GM20431 (cell line): ENCODE measurements around the gene LIN54.
"Not testable (repeated sequence)": the region's sequence is repeated elsewhere in the genome, so short reads cannot be mapped to it uniquely, and the experiment has no call there.

ENCODE experiments used
- in situ Hi-C: fragments of 300-500 bp; cut with MseI, MboI; formaldehyde crosslinking; loops from one replicate; pipeline ENCODE4 v1.15.0; 2020; ENCODE audit warnings: low sequenced_read_pairs; ENCODE audit not compliant: unreplicated experiment

Gene LIN54

DNA sequence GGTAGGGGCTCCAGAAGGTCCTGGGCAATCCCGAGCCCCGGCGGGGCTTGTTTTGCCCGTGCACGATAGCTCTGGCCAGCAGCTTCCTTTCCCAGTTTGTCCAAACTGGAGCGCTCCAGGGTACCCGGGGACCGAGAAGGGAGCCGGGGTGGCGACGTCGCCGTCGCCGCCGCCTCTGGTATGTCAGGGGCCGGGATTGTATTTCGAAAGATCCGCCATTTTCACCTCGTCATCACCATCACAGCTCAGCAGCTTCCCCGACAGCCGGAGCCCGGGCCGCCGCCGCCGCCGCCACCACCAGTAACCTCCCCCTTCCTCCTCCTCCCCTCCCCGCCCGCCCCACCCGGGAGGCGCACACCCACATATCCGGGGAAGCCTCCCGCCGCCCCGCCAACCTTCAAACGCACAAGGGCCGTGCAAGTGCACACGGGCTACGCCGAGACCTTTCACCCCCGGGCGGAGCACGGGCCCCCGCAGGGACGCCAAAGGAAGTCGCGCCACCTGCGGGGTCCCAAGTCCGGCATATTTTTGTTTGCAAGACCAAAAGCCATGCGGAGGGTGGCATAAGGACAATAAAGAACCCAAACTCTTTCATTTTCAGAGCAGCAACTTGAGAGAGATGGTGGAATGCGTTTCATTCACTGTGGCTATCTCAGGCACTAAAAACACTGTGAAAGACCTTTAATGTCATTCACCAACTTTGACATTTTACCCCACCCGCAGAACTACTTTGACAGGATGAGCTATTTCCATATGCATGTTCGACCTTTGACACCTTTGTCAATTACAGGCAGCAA is at the start of gene LIN54:
TSS of gene LIN54 (minus strand) at position 302 of the 797 bp plus-strand sequence. CDS start 25,979 bp downstream, outside the sequence.
- in situ Hi-C loops = no loop called here

DNA sequence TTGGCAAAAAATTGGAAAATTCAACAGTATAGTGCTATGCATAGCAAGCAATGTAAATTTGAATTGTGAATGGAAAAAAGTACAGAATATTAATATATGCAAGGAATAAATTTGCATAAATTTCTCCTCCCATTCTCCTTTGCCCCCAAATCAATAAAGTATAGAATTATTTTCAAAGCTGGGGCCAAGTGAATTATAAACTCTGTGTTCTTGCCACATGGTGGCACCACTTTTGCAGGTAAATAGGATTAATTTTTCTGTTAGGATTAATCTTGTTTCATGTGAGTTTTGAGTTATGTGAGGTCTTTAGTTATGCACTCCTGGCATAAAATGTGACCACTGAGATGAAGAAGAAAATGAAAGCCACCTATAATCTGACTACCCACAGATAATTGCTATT is 44.3 kb upstream of the LIN54 start:
- in situ Hi-C loops = loop anchor here (10.0 kb wide), 1 partner anchor 220 kb away; no protein-coding TSS in a partner anchor

DNA sequence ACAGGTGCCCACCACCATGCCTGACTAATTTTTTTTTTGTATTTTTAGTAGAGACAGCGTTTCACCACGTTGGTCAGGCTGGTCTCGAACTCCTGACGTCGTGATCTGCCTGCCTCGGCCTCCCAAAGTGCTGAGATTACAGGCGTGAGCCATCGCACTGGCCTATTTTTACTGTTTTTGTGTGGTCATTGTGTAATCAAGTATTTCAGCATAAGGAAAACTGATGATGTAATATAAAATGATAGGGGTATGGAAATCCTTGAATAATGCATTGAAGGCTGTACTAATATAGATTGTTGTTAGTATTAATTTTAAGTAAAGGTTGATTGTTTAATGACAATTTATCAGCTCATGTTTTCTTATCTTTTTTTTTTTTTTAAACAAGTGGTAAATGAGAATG is 38.2 kb upstream of the LIN54 start:
- in situ Hi-C loops = not testable (repeated sequence)

DNA sequence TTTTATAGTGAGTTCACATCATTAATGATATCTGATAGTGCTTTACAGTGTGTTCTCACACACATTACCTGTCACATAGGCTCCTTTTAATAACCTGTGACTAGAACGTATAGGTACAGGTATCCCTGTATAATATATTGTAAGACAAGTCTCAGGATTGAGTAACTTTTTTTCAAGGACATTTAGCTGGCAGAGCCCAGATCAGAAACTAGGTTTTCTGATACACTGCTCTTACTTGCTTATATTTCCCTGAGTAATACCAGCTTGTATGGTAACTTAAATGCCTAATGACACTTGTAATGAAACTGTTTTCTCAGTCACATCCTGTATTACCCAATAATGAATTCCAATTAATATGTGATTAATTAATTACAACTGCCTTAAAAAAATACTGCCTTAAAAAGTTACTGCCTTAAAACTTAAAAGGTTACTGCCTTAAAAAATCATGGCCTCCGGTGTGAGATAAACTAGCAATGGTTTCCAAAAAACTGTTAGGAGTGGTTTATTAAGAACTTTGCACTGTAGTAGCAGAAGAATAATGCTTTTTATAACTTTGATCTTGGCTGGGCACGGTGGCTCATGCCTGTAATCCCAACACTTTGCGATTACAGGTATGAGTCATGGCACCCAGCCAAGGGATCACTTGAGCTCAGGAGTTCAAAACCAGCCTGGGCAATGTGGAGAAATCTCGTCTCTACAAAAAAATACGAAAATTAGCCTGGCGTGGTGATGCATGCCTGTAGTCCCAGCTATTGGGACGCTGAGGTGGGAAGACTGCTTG is 36.3 kb upstream of the LIN54 start:
- in situ Hi-C loops = no loop called here

DNA sequence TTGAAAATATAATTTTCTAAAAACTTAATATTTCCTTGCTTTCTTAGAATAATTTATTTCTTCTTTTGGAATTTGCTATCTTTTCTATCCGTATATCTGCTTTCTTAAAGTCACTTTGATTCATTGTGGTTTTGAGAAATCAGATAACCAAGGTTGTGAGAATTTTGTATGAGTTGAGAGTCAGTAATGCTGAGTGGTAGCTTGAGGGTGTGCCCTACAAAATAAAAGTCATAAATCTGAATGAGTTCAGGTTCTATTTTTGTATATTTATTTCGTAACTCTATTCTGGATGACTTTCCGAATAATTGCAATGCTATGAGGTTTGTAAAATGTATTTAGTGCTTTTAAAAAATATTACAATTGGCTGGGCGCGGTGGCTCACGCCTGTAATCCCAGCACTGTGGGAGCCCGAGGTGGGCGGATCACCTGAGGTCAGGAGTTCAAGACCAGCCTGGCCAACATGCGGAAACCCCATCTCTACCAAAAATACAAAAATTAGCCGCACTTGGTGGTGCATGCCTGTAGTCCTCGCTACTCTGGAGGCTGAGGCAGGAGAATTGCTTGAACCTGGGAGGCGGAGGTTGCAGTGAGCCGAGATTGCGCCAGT is 33.3 kb upstream of the LIN54 start:
- in situ Hi-C loops = no loop called here

DNA sequence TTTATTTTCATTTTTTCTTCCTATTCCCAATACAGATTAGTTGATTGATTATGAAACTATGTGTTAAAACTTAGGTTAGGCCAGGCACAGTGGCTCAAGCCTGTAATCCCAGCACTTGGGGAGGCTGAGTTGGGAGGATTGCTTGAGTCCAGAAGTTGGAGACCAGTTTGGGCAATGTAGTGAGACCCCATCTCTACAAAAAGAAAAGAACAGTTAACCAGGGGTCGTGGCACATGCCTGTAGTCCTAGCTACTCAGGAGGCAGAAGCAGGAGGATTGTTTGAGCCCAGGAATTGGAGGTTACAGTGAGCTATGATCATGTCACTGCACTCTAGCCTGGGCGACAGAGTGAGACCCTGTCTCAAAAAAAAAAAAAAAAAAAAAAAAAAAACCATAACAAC is 32.5 kb upstream of the LIN54 start:
- in situ Hi-C loops = not testable (repeated sequence)

DNA sequence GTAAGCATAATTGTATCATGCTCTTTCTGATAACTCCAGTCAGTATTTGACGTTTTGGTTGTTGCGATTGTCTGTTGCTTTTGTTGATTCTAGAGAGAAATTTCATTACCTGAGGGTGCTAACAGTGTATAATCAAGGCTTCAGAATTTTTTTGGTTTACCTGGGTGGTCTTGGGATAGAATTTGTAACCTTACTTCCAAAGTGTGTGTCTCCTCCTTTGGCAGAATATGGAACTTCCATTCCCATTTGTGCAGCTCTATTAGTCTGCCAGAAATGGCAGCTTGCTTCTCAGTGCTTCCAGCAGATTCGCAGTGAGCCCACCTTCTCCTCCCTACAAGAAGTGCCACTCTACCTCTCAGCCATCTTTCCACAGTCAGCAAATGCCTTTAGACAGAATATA is 29.6 kb upstream of the LIN54 start:
- in situ Hi-C loops = no loop called here

DNA sequence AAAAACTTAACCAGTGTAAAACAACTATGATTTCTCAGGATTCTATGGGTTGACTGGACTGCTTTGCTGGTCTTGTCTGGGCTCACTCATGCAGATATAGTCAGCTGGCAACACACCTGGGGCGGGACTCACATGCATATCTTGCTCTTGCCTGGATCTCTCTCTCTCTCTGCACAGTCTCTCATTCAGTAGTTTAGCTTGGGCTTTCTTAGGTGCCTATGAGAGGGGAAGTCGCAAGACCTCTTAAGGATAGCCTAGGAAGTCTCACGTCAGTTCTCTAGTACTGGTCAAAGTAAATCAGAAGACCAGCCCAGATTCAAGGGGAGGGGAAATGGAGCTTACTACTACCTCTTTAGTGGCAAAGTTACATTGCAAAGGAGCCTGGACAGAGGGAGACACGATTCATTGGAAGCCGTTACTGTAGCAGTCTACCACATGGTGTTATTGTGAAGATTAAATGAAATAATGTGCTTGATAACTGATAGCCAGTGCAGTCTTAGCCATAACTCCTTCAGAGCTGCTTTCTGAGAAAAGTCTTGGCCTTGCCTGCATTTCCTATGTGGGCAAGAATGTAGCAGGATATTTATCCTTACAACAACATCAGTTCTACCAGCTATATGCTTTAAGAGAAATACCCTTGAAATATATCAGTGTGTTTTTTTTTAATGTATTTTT is 26.5 kb upstream of the LIN54 start:
- in situ Hi-C loops = no loop called here

DNA sequence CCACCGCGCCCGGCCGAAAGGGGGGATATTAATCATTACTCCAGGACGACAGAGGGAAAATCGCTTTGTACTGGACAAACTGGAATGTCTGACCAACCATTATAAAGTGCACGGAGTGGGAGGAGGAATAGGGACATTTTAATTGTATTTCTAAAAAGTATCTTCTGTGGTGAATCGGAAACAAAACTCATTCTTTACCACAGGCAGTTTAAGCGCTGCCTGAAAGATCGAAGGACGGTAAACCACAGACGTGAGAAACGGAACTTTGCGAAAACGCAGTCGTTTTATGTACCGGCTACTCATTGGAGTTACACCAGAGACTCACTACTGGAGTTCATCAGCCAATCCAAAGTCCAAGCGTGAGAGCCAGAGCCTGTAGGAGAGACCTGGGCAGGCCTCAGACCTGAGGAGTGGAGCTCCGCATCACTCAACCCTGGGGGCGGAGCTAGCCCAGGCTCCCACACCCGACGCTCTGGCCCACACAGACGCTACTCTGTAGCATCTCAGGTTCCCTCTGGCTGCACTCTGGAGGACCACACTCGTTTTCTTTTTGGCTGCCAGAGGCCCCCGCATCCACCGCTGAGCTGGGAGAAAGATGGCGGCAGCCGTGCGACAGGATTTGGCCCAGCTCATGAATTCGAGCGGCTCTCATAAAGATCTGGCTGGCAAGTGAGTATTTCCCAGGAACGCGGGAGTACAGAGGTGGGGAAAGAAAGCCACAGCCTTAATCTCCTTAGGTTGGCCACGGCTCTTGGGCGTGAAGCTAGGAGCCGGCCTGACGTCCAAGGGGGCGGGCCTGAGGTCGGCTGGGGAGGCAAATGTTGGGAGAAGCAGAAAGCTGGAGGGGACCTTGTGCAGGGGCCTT is 24.2 kb upstream of the LIN54 start, which contains the start of gene COPS4:
TSS of gene COPS4 (plus strand) at position 554 of the 865 bp plus-strand sequence. CDS start at position 596, 42 bp downstream.
- in situ Hi-C loops = no loop called here

DNA sequence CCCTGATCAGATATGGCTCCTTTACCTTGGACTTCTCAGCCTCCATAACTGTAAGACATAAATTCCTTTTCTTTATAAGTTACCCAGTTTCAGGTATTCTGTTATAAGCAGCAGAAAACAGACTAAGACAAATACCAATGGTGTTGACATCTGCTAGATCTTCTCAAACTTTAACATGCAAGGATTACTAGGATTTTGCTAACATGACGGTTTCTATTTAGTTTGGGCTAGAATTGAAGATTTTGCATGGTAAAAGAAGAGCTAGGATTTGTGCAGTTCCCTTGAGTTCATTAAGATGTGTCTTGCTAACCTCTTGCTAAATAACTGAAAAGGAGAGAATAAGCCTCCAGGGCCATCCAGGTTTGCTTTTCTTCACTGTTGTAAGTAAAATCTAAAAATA is 19.1 kb upstream of the LIN54 start:
- in situ Hi-C loops = no loop called here

DNA sequence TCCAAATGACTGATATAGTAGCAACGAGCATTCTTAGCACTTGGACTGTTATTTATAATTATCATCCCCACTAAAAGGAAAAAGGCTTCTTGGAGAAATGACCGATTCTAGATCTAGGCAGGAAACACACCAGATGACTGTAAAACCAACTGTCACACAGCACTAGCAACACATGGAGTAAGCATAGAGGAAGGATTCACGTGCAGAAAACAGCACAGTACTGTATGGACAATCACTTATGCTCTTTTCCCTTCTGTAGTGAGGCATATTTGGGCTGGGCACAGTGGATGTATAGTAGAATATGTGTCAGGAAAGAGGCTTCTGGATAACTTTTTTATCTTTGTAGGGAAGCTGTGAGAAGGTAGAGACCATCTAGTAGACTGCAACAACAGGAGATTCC is 18.4 kb upstream of the LIN54 start:
- in situ Hi-C loops = no loop called here

DNA sequence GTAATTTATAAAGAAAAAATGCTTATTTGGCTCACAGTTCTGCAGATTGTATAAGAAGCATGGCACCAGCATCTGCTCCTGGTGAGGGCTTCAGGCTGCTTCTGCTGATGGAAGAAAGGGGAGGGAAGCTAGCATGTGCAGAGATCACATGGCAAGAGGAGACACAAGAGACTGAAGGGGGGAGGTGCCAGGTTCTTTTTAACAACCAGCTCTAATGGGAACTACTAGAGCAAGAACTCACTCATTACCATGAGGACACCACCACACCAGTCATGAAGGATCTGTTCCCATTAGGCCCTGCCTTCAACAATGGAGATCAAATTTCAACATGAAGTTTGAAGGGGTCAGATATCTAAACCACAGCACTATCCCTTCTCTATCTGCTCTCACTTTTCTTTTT is 14.9 kb upstream of the LIN54 start:
- in situ Hi-C loops = no loop called here

DNA sequence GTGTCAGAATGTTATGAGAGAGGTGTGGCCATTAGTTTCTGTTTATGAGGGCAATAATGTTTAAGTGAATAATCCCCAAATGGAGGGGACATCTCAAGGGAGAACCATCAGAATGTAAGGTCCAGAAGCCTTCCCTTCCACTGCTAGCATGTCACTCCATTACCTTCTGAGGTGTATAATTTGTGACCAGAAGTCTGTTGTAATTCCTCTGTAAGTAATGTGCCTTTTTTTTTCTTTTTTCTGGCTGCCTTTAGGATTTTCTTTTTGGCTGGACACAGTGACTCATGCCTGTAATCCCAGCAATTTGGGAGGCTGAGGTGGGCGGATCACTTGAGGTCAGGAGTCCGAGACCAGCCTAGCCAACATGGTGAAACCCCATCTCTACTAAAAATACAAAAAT is 13.6 kb upstream of the LIN54 start:
- in situ Hi-C loops = no loop called here

DNA sequence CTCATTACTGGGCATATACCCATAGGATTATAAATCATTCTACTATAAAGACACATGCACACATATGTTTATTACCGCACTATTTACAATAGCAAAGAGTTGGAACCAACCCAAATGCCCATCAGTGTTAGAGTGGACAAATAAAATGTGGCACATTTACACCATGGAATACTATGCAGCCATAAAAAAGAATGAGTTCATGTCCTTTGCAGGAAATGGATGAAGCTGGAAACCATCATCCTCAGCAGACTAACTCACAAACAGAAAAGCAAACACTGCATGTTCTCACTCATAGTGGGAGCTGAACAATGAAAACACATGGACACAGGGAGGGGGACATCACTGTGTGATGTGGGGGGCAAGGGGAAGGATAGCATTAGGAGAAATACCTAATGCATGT is 13.0 kb upstream of the LIN54 start:
- in situ Hi-C loops = not testable (repeated sequence)

DNA sequence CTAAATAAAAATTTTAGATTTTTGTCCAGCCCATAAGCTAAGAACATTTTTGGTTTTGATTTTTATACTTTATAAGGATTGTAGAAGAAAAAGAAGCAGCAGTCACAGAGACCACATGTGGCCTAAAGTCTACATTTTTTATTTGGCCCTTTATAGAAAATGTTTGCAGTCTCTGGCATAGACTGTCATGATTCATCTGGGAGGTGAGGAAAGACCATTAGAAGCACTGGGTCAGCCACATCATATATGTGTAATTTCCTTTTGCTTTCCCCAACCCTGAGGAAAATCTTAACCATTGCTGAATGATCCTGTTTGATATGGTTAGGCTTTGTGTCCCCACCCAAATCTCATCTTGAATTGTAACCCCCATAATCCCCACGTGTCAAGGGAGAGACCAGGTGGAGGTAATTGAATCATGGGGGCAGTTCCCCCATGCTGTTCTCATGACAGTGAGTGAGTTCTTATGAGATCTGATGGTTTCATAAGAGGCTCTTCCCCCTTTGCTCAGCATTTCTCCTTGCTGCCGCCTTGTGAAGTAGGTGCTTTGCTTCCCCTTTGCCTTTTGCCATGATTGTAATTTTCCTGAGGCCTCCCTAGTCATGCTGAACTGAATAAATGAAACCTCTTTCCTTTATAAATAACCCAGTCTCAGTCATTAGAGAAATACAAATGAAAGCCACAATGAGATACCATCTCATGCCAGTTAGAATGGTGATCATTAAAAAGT is 12.3 kb upstream of the LIN54 start:
- in situ Hi-C loops = no loop called here

DNA sequence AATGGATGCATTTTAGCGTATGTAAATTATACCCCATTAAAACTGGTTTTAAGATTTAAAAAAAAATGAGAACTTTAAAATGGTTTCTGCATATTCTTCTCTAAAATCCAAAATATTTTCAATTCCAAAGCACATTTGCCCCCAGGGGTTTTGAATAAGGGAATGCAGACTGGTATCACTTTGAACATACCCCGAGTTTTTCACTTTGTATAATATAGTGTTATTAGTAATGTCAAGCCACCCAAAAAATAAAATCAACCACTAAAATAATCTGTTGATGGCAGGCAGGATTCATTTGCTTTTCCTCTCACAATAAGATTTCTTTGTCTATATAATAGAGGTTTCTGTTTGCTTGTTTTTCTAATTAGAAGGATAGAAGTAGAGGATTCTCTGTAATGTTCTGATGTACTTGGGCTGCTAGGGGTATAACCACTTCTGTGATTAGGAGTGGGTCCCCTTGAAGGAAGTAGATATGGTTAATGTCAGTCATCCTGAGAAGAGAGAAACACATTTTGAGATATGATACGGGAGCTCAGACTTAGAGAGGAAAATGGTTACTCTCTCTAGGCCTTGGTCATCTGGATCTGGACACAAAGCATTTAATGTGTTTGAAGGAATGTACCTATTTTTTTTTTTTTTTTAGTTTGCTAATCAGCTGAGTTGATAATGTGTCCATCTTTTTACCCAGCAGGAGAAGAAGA is 9.3 kb upstream of the LIN54 start:
- in situ Hi-C loops = no loop called here

DNA sequence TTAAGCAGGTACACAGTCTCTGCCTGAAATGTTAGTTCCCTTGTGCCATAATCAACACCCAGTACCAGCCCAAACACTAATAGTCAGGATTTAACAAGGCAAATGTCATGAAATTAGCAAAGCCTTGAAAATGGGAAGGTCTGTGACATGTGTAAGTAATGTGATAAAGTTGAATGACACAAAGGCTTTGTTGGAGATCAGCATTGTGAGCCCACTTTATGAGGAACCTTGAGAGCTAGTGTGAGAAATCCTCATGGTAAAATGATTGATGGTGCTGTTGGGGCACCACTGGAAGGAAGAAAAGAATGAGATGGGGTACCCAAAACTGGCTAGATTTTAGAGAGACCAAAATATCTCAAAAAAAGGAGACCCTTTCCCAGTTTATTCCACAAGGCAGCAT is 3.3 kb upstream of the LIN54 start:
- in situ Hi-C loops = no loop called here

DNA sequence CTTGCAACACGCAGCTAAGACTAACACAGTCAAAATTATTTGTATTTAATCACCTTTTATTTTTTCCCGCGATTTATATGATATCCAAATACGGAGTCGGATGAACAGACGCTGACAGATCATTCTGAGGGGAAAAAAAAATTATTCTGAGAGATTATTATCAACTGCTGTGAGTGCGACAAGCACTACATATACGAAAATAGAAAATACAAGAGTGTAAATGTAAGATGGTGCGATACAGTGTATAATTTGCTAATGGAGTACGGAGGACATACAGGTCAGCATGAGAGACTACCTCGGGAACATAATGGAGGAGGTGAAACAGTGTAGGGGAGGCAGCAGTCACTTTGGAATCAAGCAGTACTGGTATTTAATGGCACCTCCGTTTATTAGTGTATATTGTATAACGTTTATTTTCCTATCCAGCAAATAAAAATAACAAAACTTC is 2.8 kb upstream of the LIN54 start:
- in situ Hi-C loops = no loop called here
